Measurements from ENCODE around the gene CLDN7.
A peak's percentile ranks its signal among the peaks of the same experiment; 100 is the strongest.

Gene CLDN7

DNA sequence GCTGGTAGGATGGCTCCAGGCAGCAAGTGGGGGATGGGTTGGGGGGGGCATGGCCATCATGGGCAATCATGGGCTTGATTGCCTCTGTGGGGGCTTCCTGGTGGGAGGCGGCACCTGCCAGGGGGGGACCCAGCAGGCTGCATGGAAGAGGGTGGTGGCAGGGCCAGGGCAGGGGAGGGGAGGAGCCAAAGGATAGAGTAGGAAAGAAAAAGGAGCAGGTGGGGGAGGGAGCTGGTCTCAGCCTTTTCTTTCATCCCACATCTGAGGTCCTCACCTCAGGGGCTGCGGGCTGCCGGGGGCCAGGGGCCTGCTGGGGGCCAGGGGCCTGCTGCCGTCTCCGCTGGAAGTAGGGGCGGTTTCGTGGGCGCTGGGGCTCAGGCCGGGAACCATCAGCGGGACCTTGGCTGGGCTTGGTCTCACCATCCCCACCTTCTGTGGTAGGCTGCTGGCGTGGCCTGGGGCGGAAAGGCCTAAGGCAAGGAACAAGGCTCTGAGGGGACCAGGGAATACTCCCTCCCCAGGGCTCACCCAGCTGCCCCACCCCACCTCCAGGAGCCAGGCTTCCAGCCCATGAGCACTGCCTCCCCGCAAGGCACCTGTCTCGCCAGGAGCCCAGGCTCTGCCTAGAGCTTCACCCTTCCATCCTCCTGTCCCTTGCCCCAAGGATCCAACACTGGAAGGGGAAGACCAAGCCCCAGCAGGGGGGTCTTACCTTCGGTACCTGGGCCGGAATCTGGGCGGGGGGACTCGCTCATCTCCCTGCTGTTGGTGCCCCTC is 27.2 kb upstream of the CLDN7 start:
- DNase-seq (ENCODE audit: low read depth) = no peak

GRCh38 chr17:7285679-7286078 is 23.4 kb upstream of the CLDN7 start:
- no peak for DNase-seq (ENCODE audit: low read depth)

DNA sequence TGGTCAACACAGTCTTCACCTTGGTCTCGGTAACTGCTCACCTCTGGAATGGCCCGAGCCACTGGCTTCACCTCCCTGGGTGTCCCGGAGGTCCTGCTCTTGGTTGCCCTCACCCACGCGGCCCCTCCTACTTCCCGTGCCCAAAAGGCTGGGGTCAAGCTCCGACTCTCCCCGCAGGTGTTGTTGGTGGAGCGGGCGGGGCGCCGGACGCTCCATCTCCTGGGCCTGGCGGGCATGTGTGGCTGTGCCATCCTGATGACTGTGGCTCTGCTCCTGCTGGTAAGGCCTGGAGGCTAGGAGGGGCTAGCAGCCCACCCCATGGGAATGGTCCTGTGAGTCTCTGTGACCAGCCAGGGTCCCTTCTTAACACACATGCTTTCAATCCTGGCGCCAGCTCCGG is 22.6 kb upstream of the CLDN7 start:
- DNase-seq (ENCODE audit: low read depth) = no peak

GRCh38 chr17:7283471-7284216 is 21.4 kb upstream of the CLDN7 start:
- DNase-seq (ENCODE audit: low read depth) = no peak

DNA sequence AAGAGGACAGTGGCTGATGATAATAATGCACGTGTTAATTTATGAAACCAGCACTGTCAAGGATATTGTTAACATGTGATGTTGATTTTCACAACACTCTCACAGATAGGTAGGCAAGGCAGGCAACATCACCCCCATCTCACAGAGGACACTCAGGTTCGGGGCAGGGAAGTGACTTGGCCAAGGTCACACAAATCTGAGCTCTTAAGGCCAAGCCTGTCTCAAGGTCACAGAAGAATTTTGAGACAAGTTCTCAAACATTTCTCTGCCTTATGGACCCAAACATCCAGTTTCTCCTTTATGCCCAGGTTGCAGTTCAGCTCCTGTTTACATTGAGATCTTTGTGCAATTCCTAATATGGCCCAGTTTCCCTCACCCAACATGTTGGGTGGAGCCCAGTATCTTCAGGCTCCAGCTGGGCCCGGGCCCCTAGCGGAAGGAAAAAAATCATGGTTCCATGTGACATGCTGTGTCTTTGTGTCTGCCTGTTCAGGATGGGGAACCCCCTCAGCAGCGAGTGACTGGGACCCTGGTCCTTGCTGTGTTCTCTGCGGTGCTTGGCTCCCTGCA is 20.6 kb upstream of the CLDN7 start:
- no peak for DNase-seq (ENCODE audit: low read depth)

DNA sequence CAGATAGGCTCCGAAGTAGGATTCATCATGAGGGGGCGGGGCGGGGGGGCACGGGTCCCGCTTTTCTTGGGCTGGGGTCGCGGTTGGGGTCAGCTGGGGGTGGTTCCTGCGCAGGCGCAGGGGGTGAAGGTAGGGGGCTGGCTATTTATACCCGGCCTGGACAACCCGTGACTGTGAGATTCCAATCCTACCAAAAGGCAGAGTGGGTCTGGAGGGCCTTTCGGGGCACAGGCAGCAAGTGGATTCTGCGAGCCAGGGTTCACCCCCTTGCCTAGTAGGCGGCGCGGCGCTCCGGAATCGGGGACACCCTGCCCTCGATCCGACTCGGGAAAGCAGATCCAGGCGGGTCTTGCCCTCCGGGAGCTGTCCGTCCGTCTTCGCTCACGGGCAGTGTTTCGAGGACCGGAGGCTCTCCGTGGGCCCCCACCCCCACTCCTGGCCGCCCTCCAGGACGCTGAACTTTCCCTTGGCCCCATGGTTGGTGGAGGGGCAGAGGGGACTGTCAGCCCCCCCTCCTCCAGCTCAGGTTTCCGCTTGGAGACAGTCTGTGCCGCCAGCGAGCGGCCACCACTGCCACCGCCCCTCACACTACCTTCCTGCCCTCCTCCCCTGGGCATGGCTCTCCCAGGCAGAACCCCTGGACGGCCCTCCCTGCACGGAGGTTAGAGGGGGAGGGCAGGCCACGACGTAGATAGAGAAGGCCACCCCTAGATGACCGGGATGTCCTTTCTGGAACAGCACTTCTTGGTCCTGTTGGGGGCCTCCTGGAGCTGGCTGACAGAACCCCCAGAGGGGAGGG is 19.9 kb upstream of the CLDN7 start:
- no peak for DNase-seq (ENCODE audit: low read depth)

GRCh38 chr17:7281074-7281952 is 19.0 kb upstream of the CLDN7 start, which contains the start of gene SLC2A4:
TSS of gene SLC2A4 (plus strand) at chr17:7281718. CDS start at chr17:7281935, 217 bp downstream.
- DNase-seq (ENCODE audit: low read depth) = peak; percentile 97

DNA sequence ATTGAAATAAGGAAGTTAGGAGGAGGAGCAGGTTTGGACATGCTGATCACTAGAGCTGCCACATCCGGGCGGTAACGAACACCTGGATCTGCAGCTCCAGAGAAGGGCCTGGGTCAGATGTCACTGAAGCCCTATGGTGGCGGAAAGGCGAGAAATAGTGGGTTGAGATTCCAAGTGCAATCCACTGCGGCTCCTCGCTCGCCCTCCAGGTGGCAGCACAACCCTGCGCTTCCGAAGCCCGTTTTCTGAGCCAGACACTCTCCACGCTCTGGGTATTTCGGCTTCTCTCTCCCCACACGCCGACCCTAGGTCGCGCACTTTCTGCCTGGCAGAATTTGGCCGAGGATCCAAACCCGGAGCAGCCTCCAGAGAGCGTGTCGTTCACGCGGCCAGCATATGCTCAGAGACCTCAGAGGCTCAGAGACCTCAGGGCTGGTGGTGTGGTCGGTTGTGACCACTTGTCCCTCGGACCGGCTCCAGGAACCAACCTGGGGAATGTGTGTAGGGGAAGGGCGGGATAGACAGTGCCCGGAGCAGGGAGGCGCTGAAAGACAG is 18.3 kb upstream of the CLDN7 start:
- peak; percentile 86 for DNase-seq (ENCODE audit: low read depth)

GRCh38 chr17:7279448-7279847 is 17.2 kb upstream of the CLDN7 start:
- no peak for DNase-seq (ENCODE audit: low read depth)

GRCh38 chr17:7266784-7267183 is 4.5 kb upstream of the CLDN7 start:
- peak; percentile 76 for DNase-seq (ENCODE audit: low read depth)

- no peak for DNase-seq (ENCODE audit: low read depth)
Measured at GRCh38 chr17:7263801-7264078, 1.5 kb upstream of the CLDN7 start.

DNA sequence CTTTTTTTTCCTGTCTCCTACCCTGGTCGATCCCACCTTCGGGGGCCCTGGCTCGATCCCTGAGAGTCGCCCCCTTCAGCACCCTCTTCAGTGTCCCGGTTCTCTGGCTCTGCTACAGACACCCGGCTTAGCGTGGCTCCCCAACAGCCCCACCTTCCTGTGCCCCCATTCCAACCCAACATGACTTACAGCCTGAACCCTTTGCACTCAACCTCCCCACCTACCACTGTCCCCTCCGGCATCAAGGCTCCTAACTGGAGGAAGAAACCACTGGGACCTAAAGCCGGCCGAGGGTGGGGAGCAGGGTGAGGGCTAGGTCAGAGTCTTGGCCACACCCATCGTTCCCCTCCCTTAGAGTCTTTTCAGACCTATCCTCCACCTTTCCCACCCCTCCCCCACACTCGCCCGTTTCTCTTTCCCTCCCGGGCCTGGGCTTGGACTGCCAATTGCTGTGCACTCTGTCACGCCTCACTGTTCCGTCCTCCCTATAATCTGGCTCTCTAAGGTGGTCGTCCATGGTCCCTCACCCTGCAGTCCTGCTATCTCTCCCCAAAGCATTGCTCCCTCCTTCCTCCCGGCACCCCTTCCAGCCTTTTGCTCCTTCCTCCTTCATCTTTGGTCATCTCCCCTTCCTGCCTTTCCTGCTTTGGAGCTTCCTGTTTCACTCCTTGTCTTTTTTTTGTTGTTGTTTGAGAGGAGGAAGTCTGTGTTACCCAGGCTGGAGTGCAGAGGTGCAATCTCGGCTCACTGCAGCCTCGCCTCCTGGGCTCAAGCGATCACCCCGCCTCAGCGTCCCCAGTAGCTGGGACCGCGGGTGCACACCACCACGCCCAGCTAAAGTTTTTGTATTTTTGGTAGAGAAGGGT is 890 bp upstream of the CLDN7 start:
- DNase-seq (ENCODE audit: low read depth) = no peak

DNA sequence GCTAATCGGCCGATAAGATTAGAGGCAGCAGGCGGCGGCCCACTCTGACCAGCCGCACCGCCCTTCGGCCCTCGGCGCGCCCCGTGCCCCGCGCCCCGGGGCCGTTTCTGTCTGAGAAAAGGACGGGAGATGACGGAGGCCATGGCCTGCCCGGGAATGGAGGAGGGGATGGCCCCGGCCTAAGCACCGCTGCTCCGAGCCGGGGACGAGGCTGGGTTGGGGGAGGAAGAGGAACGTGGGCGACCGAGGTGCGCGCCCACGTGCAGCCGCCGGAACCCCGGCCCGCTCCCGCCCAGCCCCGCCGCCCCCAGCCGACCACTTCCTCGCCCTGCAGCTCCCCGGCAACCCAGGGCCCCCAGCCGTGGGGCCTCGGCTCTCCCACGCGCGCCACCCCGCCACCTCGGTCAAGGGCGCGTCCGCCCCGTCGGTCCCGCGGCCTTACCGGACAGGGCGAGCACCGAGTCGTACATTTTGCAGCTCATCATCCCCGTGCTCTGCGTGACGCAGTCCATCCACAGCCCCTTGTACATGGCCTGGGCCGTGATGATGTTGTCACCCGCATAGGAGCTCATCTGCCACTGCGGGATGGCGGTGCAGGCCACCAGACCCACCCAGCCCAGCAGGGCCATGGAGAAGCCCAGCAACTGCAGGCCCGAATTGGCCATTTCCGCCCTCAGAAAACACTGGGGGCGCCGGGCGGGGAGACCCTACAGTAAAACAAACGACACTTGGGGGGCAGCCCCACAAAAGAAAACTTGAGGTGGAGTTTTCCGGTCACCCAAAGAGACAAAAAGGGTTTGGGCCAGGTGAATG is 693 bp downstream of the CLDN7 start:
- no peak for DNase-seq (ENCODE audit: low read depth)

- DNase-seq (ENCODE audit: low read depth) = no peak
Measured at GRCh38 chr17:7260651-7261378, 1.5 kb downstream of the CLDN7 start.

- no peak for DNase-seq (ENCODE audit: low read depth)
Measured at GRCh38 chr17:7260151-7260550, 2.1 kb downstream of the CLDN7 start.

DNA sequence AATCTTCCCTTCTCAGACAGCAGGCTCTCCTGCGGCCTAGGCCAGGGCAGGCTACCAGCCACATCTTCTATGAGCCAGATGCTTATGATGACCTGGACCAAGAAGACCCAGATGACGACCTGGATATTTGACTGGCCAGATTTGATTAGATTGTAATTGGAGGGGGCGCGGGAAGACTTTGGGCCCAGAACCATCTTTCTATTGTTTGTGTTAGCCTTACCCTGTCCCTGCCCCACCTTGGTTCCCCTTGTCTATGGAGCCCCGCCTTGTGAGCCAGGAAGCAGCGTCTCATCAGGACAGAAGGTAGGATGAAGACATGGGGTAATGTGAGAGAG is 2.8 kb downstream of the CLDN7 start:
- no peak for DNase-seq (ENCODE audit: low read depth)

GRCh38 chr17:7258731-7259554 is 3.3 kb downstream of the CLDN7 start:
- peak; percentile 28 for DNase-seq (ENCODE audit: low read depth)
